GM04503 (cell line): ENCODE data around the gene PLEKHM2.

Source experiments
- DNase-seq: peaks from one replicate; pipeline ENCODE4 v3.0.0-alpha.2; 2012; ENCODE audit warnings: low read depth

Gene PLEKHM2

GRCh38 chr1:15724949-15725880 is 41.1 kb downstream of the PLEKHM2 start:
- DNase-seq: no peak

- DNase-seq: no peak
These were observed 42.4 kb downstream of the PLEKHM2 start for GRCh38 chr1:15726508-15726907.

- DNase-seq: no peak
These were observed 42.9 kb downstream of the PLEKHM2 start for GRCh38 chr1:15727021-15727420.

GRCh38 chr1:15727424-15727823 is 43.3 kb downstream of the PLEKHM2 start:
- no peak for DNase-seq

- DNase-seq: no peak
These were observed 43.9 kb downstream of the PLEKHM2 start for GRCh38 chr1:15727866-15728534.

- DNase-seq: no peak
These were observed 45.0 kb downstream of the PLEKHM2 start for GRCh38 chr1:15728937-15729657.

GRCh38 chr1:15730423-15730822 is 46.3 kb downstream of the PLEKHM2 start:
- DNase-seq: no peak

- DNase-seq: no peak
These were observed 46.8 kb downstream of the PLEKHM2 start for GRCh38 chr1:15730936-15731335.

GRCh38 chr1:15731735-15732685 is 47.9 kb downstream of the PLEKHM2 start:
- no peak for DNase-seq

GRCh38 chr1:15732686-15733081 is 48.6 kb downstream of the PLEKHM2 start:
- no peak for DNase-seq

- no peak for DNase-seq
These were observed 49.2 kb downstream of the PLEKHM2 start for GRCh38 chr1:15733218-15733725.

GRCh38 chr1:15733726-15734226 is 49.7 kb downstream of the PLEKHM2 start:
- DNase-seq: no peak

GRCh38 chr1:15734296-15734695 is 50.2 kb downstream of the PLEKHM2 start:
- DNase-seq: no peak

GRCh38 chr1:15734901-15735300 is 50.8 kb downstream of the PLEKHM2 start:
- no peak for DNase-seq

GRCh38 chr1:15735304-15736037 is 51.4 kb downstream of the PLEKHM2 start:
- DNase-seq: no peak

- DNase-seq: no peak
These were observed 52.1 kb downstream of the PLEKHM2 start, which contains the start of gene SLC25A34 for GRCh38 chr1:15736038-15736891. SLC25A34 (plus strand) TSS chr1:15736258; CDS start chr1:15736486, 228 bp downstream.

GRCh38 chr1:15736892-15737261 is 52.8 kb downstream of the PLEKHM2 start:
- no peak for DNase-seq

GRCh38 chr1:15737324-15738319 is 53.5 kb downstream of the PLEKHM2 start:
- DNase-seq: no peak
